AG10803 (cell line): ENCODE data around the gene TGFBR2.

Experiments
- DNase-seq: peaks from one replicate; pipeline ENCODE4 v3.0.0; 2010; ENCODE audit warnings: low read depth
- H3K4me3 ChIP-seq: 2 replicates; pipeline ENCODE4 v1.5.1; 2011; ENCODE audit warnings: mild to moderate bottlenecking, low read length, control low read depth
- TF ChIP-seq, protein P1 (sequence below): conservative IDR thresholded peaks from 2 replicates; pipeline ENCODE4 v1.5.1; 2011; ENCODE audit warnings: mild to moderate bottlenecking, low read length, control low read depth, inconsistent platforms

The TGFBR2 gene

DNA sequence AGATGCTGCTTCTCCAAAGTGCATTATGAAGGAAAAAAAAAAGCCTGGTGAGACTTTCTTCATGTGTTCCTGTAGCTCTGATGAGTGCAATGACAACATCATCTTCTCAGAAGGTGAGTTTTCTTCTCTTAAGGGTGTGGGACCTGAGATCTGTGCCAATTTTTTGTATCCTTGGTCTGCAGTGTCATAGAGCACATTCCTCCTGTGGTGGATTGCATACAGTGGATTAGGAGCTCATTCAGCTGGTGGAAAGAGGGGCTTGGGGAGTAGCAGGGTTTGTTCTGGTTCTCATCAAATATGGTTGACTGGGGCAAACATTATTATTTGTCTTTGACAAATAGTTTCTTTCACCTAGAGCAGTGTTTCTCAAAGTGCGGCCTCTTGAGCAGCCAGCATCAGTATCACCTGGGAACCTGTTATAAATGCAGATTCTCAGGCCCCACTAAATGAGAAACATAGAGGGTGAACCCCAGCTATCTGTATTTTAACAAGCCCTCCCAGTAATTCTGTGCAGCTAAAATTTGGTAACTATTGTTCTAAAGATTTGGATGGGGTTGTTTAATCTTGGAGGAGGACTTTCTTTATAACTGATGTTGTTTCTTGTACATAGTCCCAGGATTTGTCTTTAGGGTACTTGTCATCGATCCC, 44.1 kb downstream of the TGFBR2 start:
- no peak overlapping the region for H3K4me3 ChIP-seq
- TF ChIP-seq, protein P1, sequence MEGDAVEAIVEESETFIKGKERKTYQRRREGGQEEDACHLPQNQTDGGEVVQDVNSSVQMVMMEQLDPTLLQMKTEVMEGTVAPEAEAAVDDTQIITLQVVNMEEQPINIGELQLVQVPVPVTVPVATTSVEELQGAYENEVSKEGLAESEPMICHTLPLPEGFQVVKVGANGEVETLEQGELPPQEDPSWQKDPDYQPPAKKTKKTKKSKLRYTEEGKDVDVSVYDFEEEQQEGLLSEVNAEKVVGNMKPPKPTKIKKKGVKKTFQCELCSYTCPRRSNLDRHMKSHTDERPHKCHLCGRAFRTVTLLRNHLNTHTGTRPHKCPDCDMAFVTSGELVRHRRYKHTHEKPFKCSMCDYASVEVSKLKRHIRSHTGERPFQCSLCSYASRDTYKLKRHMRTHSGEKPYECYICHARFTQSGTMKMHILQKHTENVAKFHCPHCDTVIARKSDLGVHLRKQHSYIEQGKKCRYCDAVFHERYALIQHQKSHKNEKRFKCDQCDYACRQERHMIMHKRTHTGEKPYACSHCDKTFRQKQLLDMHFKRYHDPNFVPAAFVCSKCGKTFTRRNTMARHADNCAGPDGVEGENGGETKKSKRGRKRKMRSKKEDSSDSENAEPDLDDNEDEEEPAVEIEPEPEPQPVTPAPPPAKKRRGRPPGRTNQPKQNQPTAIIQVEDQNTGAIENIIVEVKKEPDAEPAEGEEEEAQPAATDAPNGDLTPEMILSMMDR = no peak
- DNase-seq = no peak

DNA sequence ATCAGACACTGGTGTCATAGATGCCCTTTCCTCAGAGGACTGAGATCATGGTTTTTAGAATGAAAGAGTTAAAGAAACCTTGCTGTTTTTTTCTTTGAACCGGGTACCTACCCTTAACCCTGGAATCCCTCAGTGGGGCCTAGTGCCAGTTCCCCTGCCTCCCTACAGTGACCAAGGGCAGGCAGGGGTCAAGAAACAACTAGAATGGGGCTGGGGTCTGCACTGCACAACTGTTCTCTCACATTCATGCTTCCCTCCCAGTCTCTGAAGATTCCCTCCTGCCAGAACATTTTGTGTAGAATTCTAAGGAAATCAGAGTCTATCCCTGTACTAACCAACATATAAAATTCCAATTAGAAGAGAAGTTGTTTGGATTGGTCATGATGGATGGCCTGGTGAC, 47.9 kb downstream of the TGFBR2 start:
- TF ChIP-seq, protein P1 = no peak
- no peak overlapping the region for H3K4me3 ChIP-seq
- no peak for DNase-seq

DNA sequence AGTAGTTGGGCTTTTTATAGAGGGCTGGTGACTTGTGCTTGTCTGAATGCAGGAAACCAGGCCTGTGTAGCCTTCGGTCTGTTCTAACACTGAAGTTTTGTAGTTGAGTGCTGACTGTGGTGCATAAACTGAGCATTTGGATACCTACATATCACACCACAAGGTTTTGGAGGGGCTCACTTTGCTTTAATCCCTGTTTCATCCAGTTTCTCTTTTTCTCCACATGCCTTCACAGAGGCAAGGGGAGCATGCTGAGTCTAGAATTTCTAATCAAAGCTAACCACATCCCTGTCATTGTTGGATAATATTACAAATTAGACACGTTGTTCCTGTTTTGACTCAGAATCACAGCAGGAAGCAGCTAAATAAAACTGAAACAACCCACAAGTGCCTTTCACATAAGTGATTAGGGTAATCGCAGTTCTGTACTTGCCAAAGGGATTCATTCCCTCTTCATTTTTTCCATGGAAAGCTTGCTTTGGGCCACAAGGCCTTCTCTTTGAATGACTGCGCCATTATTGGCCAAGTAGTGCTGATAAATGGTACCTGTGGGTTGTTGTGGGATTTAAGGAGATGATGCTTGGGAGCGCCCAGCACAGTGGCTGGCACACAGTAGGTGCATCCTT, 48.9 kb downstream of the TGFBR2 start:
- TF ChIP-seq, protein P1 = no peak
- no peak overlapping the region for H3K4me3 ChIP-seq
- DNase-seq = peak; percentile 25

DNA sequence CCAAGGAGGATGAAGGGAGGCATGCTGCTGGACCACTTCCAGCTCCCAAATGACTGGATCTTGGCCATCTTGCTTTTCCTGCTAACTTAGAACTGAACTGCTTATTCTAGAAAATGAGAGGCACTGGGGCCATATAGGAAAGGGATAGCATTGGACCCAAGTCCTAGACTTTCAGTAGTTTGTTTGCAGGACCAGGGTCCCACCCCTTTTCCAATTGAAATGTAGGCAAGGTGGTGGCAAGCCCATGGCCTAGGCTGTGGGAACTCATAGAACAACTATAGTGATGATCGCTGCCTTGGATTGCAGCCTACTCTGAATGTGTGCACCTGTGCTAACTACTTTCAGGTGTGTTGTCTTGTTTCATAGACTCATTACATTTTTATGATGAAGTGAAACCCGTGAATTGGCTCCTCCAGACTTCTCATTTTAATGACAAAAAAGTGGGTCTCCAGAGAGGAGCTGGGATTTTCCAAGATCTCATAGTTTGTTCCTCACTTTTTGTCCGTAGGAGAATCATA, 50.3 kb downstream of the TGFBR2 start:
- TF ChIP-seq, protein P1 = no peak
- H3K4me3 ChIP-seq = no peak overlapping the region
- no peak for DNase-seq

DNA sequence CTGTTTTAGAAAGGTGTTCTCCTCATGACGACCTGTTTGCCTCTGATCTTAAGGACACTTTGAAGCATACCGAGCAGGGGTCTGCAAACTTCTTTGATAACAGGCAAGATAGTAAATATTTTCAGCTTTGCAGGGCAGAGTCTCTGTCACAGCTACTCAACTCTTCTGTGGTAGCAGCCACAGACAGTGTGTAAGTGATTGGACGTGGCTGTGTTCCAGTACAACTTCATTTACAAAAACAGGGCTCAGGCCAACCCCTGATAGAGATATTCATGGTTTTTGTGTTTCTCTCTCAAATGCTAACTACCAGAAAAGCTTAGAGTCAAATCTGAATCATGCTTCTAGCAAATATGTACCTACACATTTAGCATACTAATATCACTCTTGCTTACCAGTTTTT, 51.5 kb downstream of the TGFBR2 start:
- peak; percentile 39 for DNase-seq
- TF ChIP-seq, protein P1 = no peak
- H3K4me3 ChIP-seq = no peak overlapping the region

DNA sequence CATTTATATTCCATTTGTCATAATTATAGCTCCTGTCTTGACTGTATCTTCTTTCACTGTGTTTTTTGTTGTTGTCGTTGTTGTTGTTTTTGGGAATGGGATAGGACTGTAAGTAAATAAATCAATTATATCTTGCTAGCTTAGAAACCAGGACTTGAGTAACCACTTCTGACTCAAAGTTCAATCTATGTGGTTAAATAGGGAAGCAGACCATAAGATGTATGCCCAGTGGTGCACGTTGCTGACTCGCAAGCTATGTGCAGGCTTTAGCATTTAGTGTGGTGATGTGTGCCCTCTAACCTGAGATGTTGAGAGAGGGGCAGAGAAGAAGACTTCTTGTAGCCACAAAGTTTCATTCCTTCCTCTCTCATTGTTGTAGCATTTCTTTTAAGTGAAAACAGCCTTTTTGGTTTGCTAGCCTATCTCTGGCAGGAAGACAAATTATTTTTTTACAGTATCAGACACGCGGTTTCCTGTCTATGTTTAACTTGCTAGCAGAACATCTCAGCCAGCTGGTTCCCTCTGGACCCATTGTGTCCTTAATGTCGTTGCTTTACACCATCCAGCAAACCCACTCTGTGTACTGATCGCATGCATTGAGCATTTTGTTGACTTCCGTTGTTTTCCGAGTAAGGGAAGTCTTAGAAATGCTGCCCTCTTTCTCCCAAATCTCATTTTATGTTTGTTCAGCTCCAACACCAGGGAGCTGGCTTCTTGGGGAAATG, 52.1 kb downstream of the TGFBR2 start:
- DNase-seq = peak; percentile 82
- no peak overlapping the region for H3K4me3 ChIP-seq

More for the DNA sequence above, 52.1 kb downstream of the TGFBR2 start:
- TF ChIP-seq, protein P1 = no peak; the same call in 1 of the 2 replicates
